HK-2 (cell line): ENCODE results near the gene SEC22A.

Experiments used
- DNase-seq: peaks from one replicate; pipeline ENCODE4 v3.0.0-alpha.2; 2018; ENCODE audit not compliant: unreplicated experiment

Gene SEC22A, protein sequence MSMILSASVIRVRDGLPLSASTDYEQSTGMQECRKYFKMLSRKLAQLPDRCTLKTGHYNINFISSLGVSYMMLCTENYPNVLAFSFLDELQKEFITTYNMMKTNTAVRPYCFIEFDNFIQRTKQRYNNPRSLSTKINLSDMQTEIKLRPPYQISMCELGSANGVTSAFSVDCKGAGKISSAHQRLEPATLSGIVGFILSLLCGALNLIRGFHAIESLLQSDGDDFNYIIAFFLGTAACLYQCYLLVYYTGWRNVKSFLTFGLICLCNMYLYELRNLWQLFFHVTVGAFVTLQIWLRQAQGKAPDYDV

DNA sequence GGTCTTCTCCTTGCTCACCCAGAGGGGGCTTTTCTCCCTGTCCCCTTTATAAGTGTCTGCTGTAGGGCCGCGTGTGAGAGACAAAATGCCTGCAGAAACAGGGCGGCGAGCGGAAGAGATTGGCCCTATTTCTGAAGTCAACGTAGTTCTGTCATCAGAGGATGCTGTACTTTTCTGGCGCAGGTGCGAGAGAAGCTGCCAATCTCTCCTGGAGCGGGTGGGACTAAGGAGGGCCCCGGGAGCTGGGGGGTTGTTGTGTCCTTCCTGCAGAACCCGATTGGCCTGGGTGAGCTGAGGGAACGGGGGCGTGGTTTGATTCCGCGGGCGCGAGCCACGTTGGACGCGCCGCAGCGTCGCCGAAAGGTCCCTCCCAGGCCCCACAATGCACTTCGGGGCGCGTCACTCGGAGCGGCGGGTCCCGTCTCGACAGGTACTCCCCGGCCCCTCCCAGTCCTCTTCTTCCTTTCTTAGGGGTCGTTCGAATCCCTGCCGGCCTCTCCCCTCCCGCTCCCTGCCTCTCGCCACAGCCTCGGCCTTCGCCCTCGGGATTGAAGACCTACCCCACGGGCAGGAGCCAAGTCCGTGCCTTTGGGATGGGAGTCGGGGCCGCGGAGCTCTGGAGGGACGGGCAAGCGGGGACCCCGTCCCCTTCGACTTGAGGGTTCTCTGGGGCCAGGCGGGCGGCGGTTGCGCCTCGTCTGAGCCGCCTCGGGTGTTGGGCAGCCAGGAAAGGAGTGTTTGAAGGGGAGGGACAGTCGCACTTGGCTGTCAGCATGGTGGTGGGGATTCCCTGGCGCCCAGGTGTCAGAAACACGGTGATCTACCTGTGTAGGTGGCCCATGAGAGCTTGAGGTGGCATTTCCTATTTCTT is at the start of gene SEC22A:
SEC22A (plus strand) TSS at position 387 of the 871 bp plus-strand sequence. CDS start 7,275 bp downstream, outside the sequence.
- peak; percentile 97 for DNase-seq

DNA sequence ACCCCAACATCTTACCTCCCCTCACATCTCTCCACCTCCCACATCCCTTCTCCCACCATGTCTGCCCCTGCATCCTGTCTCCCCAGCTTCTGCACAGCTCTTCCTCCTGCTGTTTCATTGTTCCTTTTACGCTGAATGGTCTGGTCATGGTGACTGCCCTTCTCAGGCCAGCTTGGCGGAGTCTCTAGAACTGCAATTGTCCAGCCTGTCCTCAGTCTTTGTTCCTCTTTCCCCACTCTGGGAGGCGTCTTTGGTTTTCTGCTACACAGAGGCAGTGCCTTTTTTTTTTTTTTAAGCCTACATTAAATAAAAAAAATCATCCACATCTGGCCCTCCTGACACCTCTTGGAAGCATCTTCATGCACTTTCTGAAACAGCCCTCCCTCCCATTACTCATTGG is 49.1 kb upstream of the SEC22A start:
- DNase-seq: no peak

DNA sequence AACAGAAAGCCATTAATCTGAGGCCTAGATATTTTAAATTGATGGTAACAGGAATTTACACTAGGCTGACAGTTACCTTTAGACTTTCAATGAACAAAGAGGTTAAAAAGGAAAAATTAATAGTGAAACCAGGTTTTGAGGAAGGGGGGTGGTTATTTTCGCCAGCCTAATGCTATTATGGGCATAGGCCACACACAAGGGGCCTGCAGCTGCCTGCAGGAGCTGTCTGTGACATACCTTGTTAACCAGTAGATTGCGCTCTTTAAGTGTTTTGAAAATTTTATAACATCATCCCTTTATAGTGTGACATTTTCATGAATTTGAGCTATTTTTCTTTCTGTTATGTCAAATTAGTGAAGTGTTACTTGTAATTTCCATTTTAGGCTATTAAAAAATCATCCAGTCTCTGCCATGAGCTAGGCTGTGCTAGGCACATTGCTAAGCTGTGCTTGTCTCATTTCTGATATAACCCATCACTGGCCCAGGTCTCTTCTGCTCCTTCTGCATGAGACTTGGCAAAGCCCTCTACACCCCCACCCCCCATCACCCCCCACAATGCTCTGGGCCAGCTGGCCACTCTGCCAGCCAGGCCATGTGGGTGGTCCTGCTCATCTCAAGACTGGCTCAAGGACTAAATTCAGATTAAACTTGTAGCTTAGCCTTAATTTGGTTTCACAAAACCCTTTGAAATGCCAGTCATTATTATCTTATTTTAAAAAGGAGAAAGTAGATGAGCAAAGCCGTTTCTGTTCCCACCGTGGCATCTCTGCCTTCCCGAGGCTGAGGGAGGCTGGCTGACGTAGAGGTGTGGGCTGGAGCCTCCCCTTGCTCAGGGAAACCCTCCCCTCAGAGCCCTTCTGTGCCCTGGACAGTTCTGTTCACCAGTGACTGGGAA is 48.4 kb upstream of the SEC22A start:
- no peak for DNase-seq

DNA sequence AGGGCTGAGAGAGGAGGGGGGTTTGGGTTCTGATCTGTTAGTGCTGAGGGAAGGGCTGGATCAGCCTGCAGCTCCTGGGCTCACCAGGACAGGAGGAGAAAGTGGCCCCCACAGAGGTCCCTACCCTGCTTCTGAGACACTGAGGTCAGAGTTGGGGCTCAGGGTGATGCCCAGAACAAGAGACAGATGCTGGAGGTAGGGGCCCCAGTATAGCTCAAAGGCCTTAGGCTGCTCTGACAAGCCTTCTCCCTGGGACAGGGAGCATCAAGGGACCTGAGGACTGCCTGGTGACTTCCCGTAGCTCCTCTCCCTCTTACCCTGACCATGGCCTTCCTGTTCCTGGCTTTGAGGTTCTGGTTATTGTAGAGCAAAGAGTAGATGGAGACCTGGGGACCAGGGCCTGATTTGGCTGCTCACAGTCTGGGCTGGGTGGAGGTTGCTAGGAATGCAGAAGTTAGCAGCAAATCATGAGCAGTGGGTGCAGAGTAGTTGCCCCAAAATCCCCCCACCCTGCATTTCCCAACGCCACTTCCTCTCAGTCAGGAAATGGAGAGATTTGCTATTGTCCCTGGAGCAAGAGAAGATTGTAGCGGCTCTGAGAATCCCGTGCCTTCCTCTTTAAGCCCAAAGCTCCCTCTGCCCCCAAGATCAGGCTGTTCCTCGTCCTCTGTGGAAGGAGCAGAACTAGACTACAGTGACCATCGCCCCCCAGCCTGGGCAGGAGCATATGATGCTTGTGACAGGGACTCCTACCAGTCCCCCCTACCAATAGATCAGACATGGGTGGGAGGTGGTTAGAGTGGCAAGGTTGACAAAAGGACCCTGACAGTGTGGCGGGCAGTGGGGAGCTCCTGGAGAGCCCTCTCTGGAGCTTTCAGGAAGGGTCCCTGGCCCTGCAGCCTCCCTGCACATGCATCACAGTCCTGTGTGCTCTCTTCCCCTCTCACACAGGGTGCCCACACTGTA is 47.4 kb upstream of the SEC22A start:
- DNase-seq: no peak

DNA sequence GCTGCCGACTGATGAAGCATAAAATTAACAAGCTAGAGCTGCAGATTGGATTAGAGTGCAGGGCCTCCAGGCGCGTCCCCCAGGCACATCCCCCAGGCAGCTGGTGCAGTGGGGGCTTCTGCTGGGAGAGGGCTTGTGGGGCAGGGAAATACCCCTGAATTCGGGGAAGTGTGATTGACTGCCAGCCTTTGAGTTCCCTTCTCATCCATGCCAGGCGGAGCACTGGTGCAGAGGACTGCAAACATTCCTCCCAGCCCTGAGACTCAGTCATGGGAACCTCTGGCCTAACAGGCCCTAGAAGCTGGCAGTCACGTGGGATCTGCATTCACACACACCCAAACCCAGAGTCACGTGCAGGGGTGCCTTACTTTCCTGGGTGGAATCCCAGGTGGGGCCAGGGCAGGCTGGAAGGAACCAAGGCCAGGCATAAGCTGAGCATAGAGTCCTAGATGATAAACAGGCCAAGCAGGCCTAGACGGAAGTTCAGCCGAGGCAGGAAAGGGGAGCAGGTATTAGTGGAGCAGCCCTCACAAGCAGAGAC is 46.2 kb upstream of the SEC22A start:
- DNase-seq: no peak

DNA sequence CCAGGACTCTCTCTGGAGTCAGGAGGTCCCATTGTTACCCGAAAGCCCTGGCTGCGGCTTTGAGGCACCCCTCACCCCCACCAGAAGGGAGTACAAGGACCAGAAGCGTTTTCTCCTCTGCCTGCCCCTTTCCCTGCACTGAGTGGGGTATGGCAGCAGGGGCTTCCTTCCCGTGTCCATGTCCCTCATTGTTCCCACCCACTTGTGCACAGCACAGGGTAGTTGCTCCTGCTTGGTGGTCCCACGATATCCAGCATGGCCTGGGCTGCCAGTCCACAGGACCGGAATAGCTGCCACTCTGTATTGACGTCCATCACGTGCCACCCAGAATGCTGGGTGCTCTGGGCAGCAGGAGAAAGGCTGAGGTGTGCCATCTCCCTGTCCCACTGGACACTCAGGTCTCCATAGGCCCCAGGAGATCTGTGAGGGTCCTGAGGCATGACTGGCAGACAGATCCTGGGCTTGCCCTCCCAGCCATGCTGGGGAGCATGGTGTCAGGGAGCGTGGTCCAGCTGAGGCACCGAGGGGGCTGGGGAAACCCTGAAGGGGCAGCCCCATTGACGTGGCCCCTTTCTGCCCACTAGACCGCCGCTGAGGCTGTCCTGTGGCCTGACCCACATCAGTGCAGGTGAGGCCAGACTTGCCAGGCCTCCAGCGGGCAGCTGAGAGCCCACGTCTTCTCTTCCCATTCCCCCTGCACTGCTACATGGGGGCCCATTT is 45.3 kb upstream of the SEC22A start:
- no peak for DNase-seq

DNA sequence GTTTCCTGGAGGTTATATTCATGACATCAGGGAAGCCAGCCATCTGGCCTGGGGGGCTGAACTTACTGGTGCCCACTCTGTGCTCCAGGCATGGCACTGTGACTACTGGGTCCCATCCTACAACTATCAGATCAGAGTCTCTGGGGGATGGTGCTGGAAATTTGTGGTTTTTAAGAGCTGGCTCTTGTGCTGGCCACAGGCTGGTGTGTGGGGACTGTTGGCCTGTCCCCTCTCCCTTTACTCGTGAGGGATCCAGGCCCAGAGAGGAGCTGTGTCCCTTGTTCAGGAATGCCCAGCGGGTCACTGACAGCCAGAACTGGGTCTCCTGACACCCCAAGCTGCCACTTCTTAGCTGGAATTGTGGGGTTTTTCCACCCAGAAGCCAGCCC is 44.5 kb upstream of the SEC22A start:
- no peak for DNase-seq

DNA sequence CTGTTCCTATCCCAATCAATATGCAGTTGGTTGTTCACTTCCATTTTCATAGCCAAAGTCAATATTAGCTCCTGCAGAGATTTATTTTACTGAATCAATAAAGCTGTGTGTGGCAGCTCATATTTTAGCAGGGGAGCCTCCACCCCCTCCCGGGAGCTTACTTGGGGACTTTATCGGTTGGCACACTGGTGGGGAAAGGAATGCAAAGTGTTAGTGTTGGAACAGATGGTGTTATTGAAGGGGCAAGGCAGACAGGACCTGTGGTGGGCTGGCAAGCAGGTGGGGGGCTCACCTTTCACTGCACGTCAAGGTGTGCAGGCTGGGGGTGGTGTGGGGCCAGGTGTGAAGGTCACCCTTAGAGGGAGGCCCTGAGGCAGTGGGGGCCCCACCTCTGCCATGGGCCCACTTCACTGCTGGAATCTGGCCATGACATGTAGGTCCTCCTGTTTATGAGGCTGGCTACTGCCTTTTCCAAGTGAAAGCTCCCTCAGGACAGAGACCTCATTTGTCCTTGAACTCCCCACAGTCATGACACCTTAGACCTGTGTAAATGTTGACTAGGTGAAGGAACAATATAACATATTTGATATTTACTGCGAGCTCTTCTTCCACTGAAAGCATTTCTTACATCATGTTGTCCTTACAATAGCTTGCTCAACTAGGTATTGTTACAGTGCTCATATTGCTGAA is 44.0 kb upstream of the SEC22A start:
- DNase-seq: no peak

DNA sequence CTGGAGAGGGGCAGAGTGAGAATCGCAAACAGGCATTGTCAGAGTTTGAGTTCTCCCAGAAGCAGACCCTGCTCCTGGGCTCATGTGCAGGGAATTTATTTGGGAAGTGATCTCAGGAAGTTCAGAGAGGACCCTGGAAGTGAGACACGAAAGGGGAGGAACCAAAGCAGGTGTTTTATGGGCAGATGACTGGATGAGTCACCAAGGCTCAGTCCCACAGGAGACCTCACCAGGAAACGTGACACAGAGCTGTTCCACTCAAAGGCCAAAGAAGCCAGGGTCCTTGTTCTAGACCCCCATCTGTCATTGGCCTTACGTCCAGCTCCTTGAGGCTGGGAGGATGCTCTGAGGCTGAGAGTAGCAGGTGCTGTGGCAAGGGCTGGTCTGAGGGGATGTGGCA is 43.4 kb upstream of the SEC22A start:
- no peak for DNase-seq

DNA sequence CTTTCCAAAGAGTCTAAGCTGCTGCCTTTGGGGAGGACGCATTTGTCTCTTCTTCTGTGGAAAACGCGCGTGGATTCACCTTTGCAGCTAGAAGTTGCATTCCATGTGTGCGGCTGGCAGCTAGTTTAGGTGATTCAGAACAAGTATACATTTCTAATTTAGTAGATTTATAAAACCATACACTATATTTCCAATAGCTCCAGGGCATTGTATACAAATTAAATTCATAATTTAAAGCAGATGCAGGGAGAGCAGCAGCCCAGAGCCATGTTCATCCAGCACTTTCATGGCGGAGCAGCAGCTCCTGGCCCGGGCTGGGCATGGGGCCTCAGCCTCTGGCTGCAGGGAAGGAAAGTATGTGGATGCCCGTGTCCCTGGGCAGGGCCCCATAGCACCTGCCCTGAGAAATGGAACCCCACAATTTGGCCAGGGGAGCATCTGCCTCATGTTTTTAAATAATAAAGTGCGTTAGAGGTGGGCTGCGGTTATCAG is 42.8 kb upstream of the SEC22A start:
- no peak for DNase-seq

DNA sequence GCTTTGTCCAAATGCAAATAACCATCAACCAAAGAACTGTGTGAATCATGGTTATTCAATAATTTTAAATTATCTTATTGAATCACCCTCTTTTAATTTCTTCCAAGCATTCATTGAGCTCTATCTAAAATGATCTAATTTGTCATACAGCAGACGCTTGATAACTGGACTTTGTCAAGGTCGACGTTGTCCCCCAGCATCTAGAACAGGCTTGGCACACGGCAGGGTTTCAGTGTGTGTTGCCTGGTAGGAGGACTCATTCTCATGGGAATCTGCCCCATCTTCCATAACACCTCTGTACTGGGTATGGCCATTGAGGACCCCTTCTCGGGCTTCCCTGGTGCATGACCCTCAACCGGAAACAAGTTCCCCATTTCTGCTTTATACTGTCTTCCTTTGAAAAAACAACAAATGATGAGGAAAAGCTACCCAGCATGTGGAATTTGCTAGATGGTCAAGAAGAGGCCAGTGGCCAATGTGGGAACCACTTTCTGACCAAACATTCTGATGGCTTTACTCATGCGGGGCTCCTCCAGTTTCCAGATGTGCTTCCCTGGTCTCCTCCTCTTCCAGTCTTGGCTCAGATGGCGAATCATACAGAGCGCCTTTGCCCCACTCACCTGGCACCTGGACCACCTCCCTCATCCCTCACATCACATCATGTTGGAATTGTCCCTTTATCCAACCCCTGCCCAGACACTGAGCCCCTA is 41.7 kb upstream of the SEC22A start:
- no peak for DNase-seq

DNA sequence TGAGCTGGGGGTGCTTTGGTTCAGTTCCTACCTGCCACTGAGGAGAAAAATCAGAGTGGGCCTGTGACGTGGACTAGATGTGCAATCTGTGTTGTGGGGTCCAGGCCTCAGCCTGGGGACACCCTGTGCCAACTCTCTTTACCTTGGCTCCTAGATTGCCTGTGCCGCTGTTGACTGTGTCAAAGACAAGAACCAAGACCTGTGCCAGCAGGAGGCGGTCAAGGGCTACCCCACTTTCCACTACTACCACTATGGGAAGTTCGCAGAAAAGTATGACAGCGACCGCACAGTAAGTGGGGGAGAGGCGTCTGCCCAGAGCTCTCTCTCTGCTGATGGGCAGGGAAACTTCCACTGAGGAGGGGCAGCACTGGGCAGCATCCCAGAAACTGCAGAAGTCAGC is 40.6 kb upstream of the SEC22A start:
- DNase-seq: no peak

DNA sequence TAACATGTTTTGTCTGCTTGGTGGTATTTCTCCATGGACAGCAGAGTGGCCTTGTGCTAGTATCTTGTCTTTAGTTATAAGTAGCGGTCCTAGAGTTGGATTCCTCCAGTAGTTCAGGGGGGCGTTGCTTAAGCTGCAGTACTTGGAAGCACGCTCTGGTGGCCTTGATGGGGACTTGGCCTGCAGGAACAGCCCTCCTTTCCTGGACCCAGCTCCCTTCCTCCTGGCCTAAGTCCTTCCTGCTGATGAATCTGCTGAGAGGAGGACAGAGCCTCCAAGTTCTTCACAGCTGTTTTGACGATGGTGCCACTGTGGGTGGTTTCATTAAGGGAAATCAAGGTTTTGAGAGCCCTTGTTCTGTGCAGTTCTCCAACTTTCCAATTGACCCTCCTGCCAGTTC is 38.6 kb upstream of the SEC22A start:
- no peak for DNase-seq

DNA sequence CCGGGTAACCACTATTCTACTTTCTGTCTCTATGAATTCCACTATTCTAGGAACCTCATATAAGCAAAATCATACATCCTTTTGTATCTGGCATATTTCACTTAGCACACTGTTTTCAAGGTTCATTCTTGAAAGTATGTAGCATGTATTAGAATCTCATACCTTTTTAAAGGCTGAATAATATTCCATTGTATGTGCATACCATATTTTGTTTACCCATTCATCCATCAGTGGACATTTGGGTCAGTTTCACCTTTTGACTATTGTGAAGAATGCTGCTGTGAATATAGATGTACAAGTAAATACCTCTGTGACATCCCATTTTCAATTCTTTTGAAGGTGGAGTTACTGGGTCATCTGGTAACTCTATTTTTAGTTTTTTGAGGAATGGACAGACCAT is 36.6 kb upstream of the SEC22A start:
- DNase-seq: no peak

DNA sequence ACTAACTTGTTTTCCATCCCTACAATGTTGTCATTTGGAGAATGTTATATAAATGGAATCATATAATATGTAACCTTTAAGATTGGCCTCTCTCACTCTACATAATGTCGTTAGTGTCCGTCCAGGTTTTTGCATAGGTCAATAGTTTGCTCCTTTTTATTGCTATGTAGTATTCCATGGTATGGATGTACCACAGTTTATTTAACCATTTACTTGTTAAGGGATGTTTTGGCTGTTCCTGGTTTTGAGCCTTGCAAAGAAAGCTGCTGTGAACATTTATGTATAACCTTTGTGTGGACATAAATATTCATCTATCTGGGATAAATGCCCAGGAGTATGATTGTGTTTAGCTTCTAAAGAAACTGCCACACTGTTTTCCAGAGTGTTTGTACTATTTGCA is 34.1 kb upstream of the SEC22A start:
- no peak for DNase-seq

DNA sequence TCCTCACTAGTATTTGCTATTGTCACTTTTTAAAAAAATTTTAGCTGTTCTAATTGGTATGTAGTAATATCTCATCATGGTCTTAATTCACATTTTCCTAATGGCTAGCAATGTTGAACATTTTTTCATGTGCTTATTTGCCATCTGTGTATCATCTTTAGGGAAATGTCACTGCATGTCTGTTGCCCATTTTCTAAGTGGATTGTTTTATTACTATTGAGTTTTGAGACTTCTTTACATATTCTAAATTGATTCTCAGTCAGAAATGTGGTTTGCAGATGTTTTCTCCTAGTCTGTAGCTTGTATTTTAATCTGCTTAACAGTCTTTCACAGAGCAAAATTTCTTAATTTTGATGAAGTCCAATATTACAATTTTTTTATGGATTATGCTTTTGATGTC is 33.6 kb upstream of the SEC22A start:
- no peak for DNase-seq

DNA sequence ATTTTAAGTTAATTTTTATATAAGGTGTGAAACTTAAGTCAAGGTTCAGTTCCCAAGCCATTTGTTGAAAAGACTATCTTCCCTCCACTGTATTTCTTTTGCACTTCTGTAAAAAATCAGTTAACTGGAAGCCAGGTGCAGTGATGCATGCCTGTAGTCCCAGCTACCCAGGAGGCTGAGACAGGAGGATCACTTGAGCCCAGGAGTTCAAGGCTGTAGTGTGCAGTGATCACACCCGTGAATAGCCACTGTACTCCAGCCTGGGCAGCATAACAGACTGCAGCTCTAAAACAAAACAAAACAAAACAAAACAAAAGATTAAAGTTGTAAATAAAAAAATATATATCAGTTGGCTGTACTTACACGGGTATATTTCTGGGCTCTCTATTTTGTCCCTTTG is 33.1 kb upstream of the SEC22A start:
- DNase-seq: no peak

DNA sequence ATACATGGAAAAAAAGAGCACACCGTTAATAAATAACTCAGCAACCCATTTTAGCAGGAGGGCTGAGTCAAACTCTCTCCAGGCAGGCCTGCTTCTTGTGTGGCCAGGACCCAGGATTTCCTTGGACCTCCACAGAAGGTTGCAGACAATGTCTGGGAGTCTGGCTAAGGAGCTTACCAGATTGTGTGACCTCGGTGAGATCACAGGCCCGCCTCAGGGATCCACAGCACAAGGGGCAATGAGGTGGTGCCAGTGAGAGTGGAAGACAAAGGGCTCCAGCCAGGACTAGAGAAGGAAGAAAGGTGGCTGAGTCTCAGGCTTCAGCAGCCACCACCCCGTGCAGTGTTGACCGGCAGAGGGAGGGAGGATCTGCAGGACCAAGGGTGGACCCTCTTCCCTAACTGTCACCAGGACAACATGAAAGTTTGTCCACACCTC is 32.2 kb upstream of the SEC22A start:
- peak; percentile 57 for DNase-seq

DNA sequence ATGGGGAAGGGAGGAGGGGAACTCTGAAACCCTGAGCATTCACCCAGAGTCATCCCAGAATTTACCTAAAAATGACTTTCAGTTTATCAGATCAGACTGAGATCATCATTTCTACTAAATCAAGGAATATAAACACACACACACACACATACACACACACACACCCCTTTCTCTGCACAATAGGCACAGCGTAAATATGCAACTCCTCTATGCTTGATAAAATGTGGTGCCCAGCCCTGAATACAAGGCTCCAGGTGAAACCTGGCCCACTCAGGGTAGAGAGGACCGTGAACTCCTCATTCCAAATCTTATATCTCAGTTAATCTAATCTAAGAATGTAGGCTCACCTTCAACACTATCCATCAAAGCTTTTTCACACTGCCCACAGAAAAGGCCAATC is 31.8 kb upstream of the SEC22A start:
- DNase-seq: no peak
